ENCODE data around the gene ESF1. TPM values are rescaled to one million over a fixed set of nuclear protein-coding genes. Genes with fewer than 3 reads are reported as not detected.

ESF1 gene
- total and polyA plus RNA-seq, 9 of the 15 experiments (the other 6 are each of a cell fraction or from before 2014, with no cell fraction given), result 7.0 to 30.4 (median 18.6) TPM

- Histone ChIP-seq H3K27ac (ENCODE audit: extremely low read depth, low read depth, low read length) (no peak overlapping the region), H3K4me1 (replicated peaks in 1 of 2; ENCODE audit: control insufficient read depth in 2 of 2, insufficient read depth in 2 of 2, low read length in 2 of 2) (no peaks in the 10 kb centered on the region), H3K36me3 (ENCODE audit: control insufficient read depth, insufficient read depth, low read length) (peaks cover 90% of the 10 kb centered on the region), H3K9ac (ENCODE audit: insufficient read depth in 1 of 2, low read depth in 2 of 2, low read length in 2 of 2) (no peak overlapping the region), H3K9me3 (replicated peaks; ENCODE audit: control insufficient read depth, insufficient read depth, low read depth, low read length) (no peaks in the 10 kb centered on the region), H3K9me1 (ENCODE audit: control insufficient read depth, insufficient read depth, low read length) (no peaks in the 10 kb centered on the region), H3K4me3 (no peak overlapping the region), H3K27me3 (ENCODE audit: control insufficient read depth in 2 of 2, insufficient read depth in 2 of 2, low read length in 2 of 2) (no peaks in the 10 kb centered on the region), H3K79me2 (ENCODE audit: control insufficient read depth, insufficient read depth, low read length) (peaks cover 11% of the 10 kb centered on the region; the same call in 2 of the 3 replicates), H3K4me2 (ENCODE audit: insufficient read depth, low read length) (no peak overlapping the region), H2AFZ (ENCODE audit: low read depth, low read length) (no peak overlapping the region), H4K20me1 (replicated peaks; ENCODE audit: control insufficient read depth, insufficient read depth, low read length) (no peaks in the 10 kb centered on the region)
- WGBS (ENCODE audit: insufficient coverage, low coverage, missing lambda C conversion rate), result 84% methylated on average over 4 of the region's 4 CpGs
- CTCF ChIA-PET (ENCODE audit: low intra/inter-chr PET ratio), result no interaction called here
- ATAC-seq, result no peak
- in situ Hi-C loops (cut with MboI), result no loop called here
- DNase-seq (ENCODE audit: extremely low read depth in 1 of 4, low spot score in 3 of 4), result no peak
- FAIRE-seq, result no peak
- POLR2A ChIA-PET, result no interaction called here
- BruUV-seq (replicated peaks), result no TSS peak
- TF ChIP-seq HDAC6 (IDR thresholded peaks at IDR 0.05; ENCODE audit: low read depth, low read length) (no peak), CSDE1 (IDR thresholded peaks at IDR 0.05) (no peak), ESRRA (IDR thresholded peaks at IDR 0.05; ENCODE audit: borderline replicate concordance, low read depth) (no peak), KLF6 (CRISPR knock-in tag; IDR thresholded peaks at IDR 0.05; ENCODE audit: borderline replicate concordance) (no peak), MEF2A (IDR thresholded peaks at IDR 0.05; ENCODE audit: control insufficient read depth, low read depth, low read length) (no peak), ZNF551 (CRISPR knock-in tag; IDR thresholded peaks at IDR 0.05) (no peak), LCOR (CRISPR knock-in tag; IDR thresholded peaks at IDR 0.05) (no peak), KDM2B (CRISPR knock-in tag; IDR thresholded peaks at IDR 0.05) (no peak), TRIM24 (IDR thresholded peaks at IDR 0.05) (no peak), ELF4 (CRISPR knock-in tag; IDR thresholded peaks at IDR 0.05) (no peak), RFX5 (IDR thresholded peaks at IDR 0.05; ENCODE audit: low read depth, low read length) (no peak), FOSL1 (tag; conservative IDR thresholded peaks at IDR 0.05) (no peak), EZH2 (IDR thresholded peaks at IDR 0.05; ENCODE audit: borderline replicate concordance, low read depth, low read length) (no peak), FOXK1 (CRISPR knock-in tag; IDR thresholded peaks at IDR 0.05; ENCODE audit: borderline replicate concordance) (no peak)
- intact Hi-C loops (cut with micrococcal nuclease), result no loop called here
These were observed 12.2 kb downstream of the ESF1 start for GRCh38 chr20:13772529-13772928.

Measured in K562 (cell line).